DMS 273 (cell line): Measurements from ENCODE around the gene RNF186.
"Not testable (repeated sequence)": the region's sequence is repeated elsewhere in the genome, so short reads cannot be mapped to it uniquely, and the experiment has no call there.

Experiments
- DNase-seq: peaks from one replicate; lab custom pipeline; 2025; ENCODE audit not compliant: unreplicated experiment; lab: John Stamatoyannopoulos, UW

Gene RNF186

GRCh38 chr1:19797827-19798226, 17.3 kb downstream of the RNF186 start:
- DNase-seq: peak; percentile 30

- no peak for DNase-seq
Observed at GRCh38 chr1:19794583-19794982, 20.5 kb downstream of the RNF186 start.

GRCh38 chr1:19793360-19794046, 21.6 kb downstream of the RNF186 start:
- no peak for DNase-seq

- DNase-seq: no peak
Observed at GRCh38 chr1:19792237-19793002, 22.7 kb downstream of the RNF186 start.

GRCh38 chr1:19790061-19790975, 24.8 kb downstream of the RNF186 start:
- DNase-seq: not testable (repeated sequence)

- no peak for DNase-seq
Observed at GRCh38 chr1:19786988-19787423, 28.1 kb downstream of the RNF186 start.

GRCh38 chr1:19785660-19786059, 29.4 kb downstream of the RNF186 start:
- no peak for DNase-seq

- DNase-seq: no peak
Observed at GRCh38 chr1:19780267-19780877, 34.7 kb downstream of the RNF186 start.

- no peak for DNase-seq
Observed at GRCh38 chr1:19776933-19777332, 38.1 kb downstream of the RNF186 start.

GRCh38 chr1:19776287-19776686, 38.8 kb downstream of the RNF186 start:
- DNase-seq: no peak

- DNase-seq: no peak
Observed at GRCh38 chr1:19775831-19776230, 39.3 kb downstream of the RNF186 start.

- no peak for DNase-seq
Observed at GRCh38 chr1:19775317-19775716, 39.8 kb downstream of the RNF186 start.

- no peak for DNase-seq
Observed at GRCh38 chr1:19774180-19774785, 40.8 kb downstream of the RNF186 start.

- no peak for DNase-seq
Observed at GRCh38 chr1:19773485-19773884, 41.6 kb downstream of the RNF186 start.

- DNase-seq: peak; percentile 66
Observed at GRCh38 chr1:19772053-19772452, 43.0 kb downstream of the RNF186 start.

- no peak for DNase-seq
Observed at GRCh38 chr1:19771350-19771749, 43.7 kb downstream of the RNF186 start.

GRCh38 chr1:19770436-19771190, 44.5 kb downstream of the RNF186 start:
- no peak for DNase-seq

- DNase-seq: no peak
Observed at GRCh38 chr1:19769211-19769932, 45.7 kb downstream of the RNF186 start.
